A549 treated with Hydrocortisone at 1 μM for 4 hours (cell line): ENCODE measurements around the gene HOXB4. TPM values are rescaled to one million over a fixed set of nuclear protein-coding genes. Genes with fewer than 3 reads are reported as not detected.

ENCODE experiments used
- total RNA-seq: library from RNA; stranded (reverse); fragments of 200-300 nt; extraction: Qiagen RNA extraction; gene quantifications from 5 replicates; pipeline ENCODE4 v1.2.3, GENCODE V29; 2022

HOXB4 gene
- 0.09 to 0.16 TPM (median 0.13 TPM) in 5 replicates for total RNA-seq

DNA sequence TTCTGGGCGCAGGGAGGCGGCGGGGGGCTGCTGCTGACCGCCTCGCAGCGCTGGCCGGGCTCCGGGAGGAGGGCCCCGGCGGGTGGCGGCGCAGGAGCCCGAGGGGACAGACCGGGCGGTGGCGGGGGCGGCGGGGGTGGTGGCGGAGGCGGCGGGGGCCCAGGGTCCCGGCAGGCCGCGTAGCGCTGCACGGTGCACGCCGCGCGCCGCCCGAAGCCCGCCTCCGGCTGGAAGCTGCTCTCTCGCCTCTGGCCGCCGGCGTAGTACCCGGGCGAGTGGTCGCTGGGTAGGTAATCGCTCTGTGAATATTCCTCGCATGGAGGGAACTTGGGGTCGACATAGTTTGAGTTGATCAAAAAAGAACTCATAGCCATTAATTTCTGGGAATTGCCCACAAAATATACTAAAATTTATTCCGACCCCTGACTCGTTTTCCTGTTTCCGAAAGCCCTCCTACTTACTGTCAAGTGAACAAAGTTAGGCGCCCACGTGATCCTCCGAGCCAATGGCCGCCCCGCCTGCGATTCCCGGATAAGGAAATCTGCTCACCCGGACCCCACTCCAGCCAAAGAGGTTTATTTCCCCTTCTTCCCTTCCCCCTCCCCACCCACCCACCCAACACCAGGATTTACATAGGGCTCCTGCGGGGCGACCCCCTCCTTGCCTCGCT is at the start of gene HOXB4:
Gene HOXB4 (minus strand): TSS at position 405 of the 670 bp plus-strand sequence. CDS start 31 bp downstream, at position 374.

DNA sequence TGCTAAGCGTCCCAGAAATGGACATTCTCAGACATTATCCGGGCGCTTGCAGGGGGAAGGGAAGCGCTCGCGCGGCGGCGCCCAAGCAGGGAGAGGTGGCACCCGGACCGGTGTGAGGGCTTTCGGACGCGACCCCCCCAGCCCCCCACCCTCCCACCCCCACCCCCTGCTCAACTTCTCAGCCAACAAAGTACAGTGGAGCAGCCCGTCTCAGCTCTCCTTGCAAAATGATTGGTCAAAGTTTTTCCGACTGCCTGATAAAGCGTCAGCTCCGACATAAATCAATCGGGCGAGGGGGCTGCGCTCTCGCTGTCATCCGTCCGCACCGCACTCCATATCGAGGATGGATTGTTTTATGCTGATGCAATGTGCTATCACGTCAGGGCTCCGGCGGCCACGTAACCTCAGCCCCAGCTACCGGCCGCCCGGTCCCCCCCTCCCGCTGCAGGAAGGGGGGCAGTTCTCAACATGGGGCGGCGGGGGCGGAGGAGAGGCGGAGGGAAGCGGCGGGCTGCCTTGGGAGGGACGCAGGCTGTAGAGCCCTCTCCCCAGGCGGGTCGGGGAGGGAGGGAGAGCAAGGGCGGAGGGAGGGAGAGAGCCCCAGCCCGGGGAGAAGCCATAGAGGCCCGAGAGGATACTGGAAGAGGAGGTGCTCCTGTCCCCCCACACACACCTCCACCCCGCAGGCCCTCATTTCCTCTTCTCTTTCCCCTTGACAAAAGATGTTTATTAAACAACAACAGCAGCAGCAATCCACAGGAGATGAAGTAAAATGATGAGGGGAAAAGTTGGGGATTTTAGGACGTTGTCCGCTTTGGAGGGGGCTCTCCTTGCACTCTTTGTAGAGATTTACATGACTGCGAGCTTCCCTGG is 48.3 kb upstream of the HOXB4 start, which contains the start of gene HOXB9:
Gene HOXB9 (minus strand): TSS at position 114 of the 873 bp plus-strand sequence. CDS start 89 bp downstream, at position 25.

DNA sequence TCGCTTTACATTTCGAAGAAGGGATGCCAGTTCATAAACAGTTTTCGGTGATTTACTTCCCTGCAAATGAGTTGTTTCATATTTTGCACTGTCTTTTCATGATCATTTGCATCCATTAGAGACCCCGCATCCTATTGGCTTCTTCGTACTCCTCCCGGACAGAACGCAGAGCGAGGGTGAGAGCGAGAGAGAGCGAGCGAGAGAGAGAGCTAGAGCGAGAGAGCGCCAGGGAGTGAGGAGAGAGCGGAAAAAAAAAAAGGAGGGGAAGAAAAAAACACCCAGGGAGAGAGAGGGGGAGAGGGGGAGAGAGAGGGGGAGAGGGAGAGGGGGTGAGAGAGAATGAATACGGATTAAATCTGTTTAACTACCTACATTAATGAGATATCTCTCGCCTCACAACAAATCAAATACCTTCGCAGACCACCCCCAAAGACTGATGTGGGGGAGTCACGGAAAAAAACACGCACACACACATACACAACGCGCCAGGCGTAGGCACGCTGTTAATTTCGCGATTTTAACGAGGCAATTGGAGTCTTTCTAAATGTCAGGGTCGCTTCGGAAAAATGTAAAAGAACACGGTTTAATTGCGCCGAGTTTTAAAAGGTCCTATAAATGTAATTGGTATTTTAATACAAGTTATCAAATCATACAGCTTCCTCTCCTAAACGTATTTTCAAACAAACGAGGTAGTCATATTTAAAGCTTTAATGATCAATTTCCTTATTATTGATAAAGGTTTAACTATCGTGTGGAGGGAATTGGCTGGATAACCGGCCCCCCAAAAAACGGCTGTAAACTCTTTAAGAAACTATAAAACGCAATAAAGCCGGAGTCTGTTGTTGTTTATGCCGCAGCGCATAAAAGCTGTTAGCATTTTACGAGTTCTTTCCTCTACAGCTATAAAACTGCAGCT is 37.2 kb upstream of the HOXB4 start, which contains the start of gene HOXB8:
Gene HOXB8 (minus strand): TSS at position 246 of the 916 bp plus-strand sequence. CDS start 588 bp downstream, outside the sequence.

DNA sequence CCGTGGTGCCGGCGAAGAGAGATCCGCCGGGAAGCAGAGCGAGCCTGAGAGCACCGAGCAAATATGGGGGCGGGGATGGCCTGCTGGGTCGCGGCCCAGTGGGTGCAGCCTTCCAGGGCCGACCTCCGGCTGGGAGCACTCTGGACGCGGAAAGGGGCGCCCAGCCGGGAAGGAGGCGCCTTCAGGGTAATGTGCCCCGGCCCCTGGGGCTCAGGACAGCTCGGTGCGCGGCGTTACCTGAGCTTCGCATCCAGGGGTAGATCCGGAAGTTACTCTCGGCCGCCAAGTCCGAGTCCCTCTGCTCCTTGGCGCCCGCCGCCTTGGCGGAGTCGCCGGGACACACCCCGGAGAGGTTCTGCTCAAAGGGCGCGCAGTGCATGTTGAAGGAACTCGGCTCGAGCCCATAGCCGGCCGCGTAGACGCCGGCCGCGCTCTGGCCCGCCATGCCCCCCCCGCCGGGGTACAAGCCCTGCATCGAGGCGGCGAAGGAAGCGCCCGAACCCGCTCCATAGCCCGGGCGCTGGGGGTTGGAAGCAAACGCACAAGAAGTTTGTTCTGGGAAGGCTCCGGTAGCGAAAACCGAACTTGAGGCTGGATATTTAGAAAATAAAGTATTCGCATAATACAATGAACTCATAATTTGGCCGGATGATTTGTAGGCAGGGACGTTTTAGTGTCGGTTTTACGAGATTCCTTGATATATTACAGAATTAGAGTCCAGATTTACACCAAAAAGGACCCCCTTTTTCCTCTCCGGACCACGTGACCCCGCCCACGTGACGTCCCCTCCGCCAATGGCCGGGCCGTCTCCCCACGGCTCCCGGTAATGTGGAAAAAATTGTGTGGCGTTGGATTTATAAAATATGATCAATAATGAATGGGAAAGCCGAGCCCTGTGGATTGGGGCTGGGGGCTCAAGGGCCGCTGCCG is 32.4 kb upstream of the HOXB4 start, which contains the start of gene HOXB7:
Gene HOXB7 (minus strand): TSS at position 736 of the 930 bp plus-strand sequence. CDS start 99 bp downstream, at position 637.

DNA sequence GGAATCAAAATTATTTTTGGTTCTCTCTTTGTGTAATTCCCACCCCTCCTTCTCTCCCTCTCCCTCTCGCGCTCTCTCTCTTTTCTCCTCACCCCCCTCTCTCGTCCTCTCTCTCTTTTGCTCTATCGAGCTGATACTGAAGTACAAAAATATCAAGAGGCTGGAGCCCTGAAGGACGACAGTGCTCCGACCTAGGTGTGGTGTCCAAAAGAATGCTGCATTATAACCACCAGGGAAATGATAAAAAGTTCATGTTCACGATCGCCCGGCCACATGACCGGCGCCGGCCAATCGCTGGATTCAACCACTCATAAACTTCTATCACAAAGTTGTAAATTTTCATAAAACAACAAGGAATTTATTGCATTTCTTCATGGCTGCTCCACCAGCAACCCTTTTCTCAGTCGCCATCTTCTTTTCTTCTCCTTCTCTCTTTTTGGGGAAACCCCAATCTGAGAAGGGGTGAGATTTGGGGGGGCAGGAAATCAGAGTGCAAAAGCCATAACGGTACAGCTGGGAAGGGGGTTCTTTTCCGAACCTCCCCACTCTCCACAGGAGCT is 26.7 kb upstream of the HOXB4 start, which contains the start of gene HOXB6:
Gene HOXB6 (minus strand): TSS at position 217 of the 560 bp plus-strand sequence. CDS start 6,836 bp downstream, outside the sequence.

GRCh38 chr17:48593126-48593829 is 15.1 kb upstream of the HOXB4 start, which contains the start of gene HOXB5:
TSS of gene HOXB5 (minus strand) at chr17:48593779. CDS start at chr17:48593682, 97 bp downstream.

DNA sequence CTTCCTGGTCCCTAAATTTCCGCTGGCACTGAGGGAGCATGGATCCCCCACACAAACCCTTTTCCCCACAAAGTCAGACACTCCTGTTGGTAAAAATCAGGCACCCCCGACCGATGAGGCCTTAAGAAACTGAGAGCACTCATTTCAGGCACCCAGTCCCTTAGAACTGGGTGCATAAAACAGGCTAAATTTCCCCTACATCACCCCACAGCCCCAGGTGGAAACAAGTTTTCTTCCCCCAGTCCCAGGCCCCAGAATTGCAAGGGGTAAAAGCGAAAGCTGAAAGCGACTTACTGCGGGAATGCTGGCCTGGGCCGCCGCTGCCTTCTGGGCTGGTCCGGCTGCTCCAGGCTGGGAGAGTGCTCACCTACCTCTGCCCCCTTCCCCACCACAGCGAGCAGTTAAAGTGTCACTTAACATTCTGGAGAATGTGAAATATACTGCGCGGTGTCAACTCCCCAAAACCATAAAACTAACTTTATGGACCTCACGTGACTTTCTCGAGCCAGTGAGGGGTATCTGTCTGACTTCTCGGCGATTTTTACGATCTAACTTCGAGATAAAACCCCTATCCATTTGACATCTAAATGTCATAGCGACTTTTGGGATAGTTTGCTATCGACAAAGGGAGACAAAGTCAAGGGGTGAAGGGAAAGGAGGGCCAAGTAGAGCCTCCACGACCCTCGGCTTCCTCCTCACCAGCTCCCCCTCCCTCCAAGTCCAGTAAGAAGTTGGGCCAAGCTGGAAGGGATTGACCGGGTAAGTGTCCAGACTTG is 11.9 kb upstream of the HOXB4 start, which contains the start of gene HOXB3:
Gene HOXB3 (minus strand): TSS at position 411 of the 776 bp plus-strand sequence. CDS start 37,767 bp downstream, outside the sequence.

DNA sequence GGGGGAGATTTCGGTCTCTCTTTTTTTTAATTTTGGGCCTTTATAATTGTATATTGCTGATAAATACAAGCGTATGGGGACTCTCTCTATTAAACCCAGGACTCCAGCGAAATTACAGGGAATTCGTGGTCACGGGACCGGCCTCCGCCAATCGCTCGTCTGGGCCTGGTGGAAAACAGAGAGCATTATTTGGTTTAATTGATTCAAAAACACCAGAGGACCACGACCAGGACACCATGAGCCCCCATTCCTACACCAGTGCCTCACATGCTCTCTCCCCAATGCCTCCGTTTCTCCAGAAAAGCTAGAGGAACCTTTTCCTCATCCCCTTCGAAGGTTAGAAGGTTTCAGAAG is 33.2 kb downstream of the HOXB4 start, which contains the start of gene HOXB2:
Gene HOXB2 (minus strand): TSS at position 88 of the 354 bp plus-strand sequence. CDS start 198 bp downstream, outside the sequence.

GRCh38 chr17:48530887-48531272 is 47.3 kb downstream of the HOXB4 start, which contains the start of gene HOXB1:
TSS of gene HOXB1 (minus strand) at chr17:48531011. CDS start at chr17:48530904, 107 bp downstream.

Other genes with a start within 250 kb of the HOXB4 start
- 0.17 TPM in 1 of 5 replicates, not detected in the others for gene SKAP1, start 148.1 kb downstream of the HOXB4 start, total RNA-seq
- gene HOXB1, start 47.3 kb downstream of the HOXB4 start, total RNA-seq = not detected in 5 replicates
- 0.30 to 0.72 TPM (median 0.61 TPM) in 5 replicates for gene HOXB2, start 33.2 kb downstream of the HOXB4 start, total RNA-seq
- 3.1 to 5.3 TPM (median 5.0 TPM) in 5 replicates for gene HOXB3, start 11.9 kb upstream of the HOXB4 start, total RNA-seq
- 1.5 to 2.3 TPM (median 1.9 TPM) in 5 replicates for gene HOXB5, start 15.4 kb upstream of the HOXB4 start, total RNA-seq
- gene HOXB6, start 26.6 kb upstream of the HOXB4 start, total RNA-seq = 3.1 to 5.7 TPM (median 4.1 TPM) in 5 replicates
- gene HOXB7, start 32.7 kb upstream of the HOXB4 start, total RNA-seq = 28.6 to 32.1 TPM (median 31.4 TPM) in 5 replicates
- gene HOXB8, start 36.9 kb upstream of the HOXB4 start, total RNA-seq = 5.8 to 7.1 TPM (median 6.7 TPM) in 5 replicates
- gene HOXB9, start 48.0 kb upstream of the HOXB4 start, total RNA-seq = 6.6 to 7.3 TPM (median 6.9 TPM) in 5 replicates
- gene PRAC1, start 144.2 kb upstream of the HOXB4 start, total RNA-seq = not detected in 5 replicates
- gene PRAC2, start 144.8 kb upstream of the HOXB4 start, total RNA-seq = not detected in 5 replicates
- gene HOXB13, start 150.4 kb upstream of the HOXB4 start, total RNA-seq = 1.7 to 2.2 TPM (median 2.1 TPM) in 5 replicates
- 0.54 to 0.99 TPM (median 0.56 TPM) in 5 replicates for gene TTLL6, start 238.9 kb upstream of the HOXB4 start, total RNA-seq